Measurements from ENCODE around the gene SLC7A1. TPM values are rescaled to one million over a fixed set of nuclear protein-coding genes. Genes with fewer than 3 reads are reported as not detected.

SLC7A1 gene
- total RNA-seq, 1 experiment from 2014 or later = 84.5 TPM

GRCh38 chr13:29548722-29549121, 46.8 kb downstream of the SLC7A1 start:
- DNase-seq (ENCODE audit: low spot score) (no peak), ATAC-seq (no peak)
- H3K27ac Mint-ChIP-seq = peak overlapping the region; percentile 43; the same call in 1 of the 2 replicates
- no peaks in the 10 kb centered on the region for H3K9me3 Mint-ChIP-seq
- no peak overlapping the region for H3K4me3 Mint-ChIP-seq
- H3K36me3 Mint-ChIP-seq = peaks cover 52% of the 10 kb centered on the region
- ChIA-PET CTCF (interaction anchor here (3.8 kb wide), 1 partner anchor 40 kb away, joined by 13 read pairs; no protein-coding TSS in a partner anchor), POLR2A (no interaction called here)
- TF ChIP-seq GTF2I (CRISPR knock-in tag; conservative IDR thresholded peaks at IDR 0.05) = no peak
- no peak for TF ChIP-seq FOXJ3 (CRISPR knock-in tag; IDR thresholded peaks at IDR 0.05; ENCODE audit: borderline replicate concordance)
- no peak for TF ChIP-seq CBFB (CRISPR knock-in tag; IDR thresholded peaks at IDR 0.05; ENCODE audit: low read depth)
- no peak for TF ChIP-seq ZNF281 (CRISPR knock-in tag; IDR thresholded peaks at IDR 0.05)
- TF ChIP-seq HMGA2 (CRISPR knock-in tag; IDR thresholded peaks at IDR 0.05) = no peak
- no peak for TF ChIP-seq IRF1 (CRISPR knock-in tag; IDR thresholded peaks at IDR 0.05)
- no peak for TF ChIP-seq MXD4 (CRISPR knock-in tag; IDR thresholded peaks at IDR 0.05; ENCODE audit: borderline replicate concordance)
- TF ChIP-seq ERG (CRISPR knock-in tag; IDR thresholded peaks at IDR 0.05) = no peak
- TF ChIP-seq TCF7 (CRISPR knock-in tag; IDR thresholded peaks at IDR 0.05; ENCODE audit: low read depth) = no peak
- TF ChIP-seq TEAD4 (CRISPR knock-in tag; IDR thresholded peaks at IDR 0.05) = no peak
- TF ChIP-seq PRDM15 (CRISPR knock-in tag; IDR thresholded peaks at IDR 0.05) = no peak
- no peak for TF ChIP-seq HMGXB4 (CRISPR knock-in tag; IDR thresholded peaks at IDR 0.05)
- no peak for TF ChIP-seq ZMAT4 (CRISPR knock-in tag; IDR thresholded peaks at IDR 0.05)
- TF ChIP-seq OVOL2 (CRISPR knock-in tag; IDR thresholded peaks at IDR 0.05; ENCODE audit: borderline replicate concordance) = no peak
- peaks cover 38% of the 10 kb centered on the region for H3K4me1 Mint-ChIP-seq
- H3K27me3 Mint-ChIP-seq (ENCODE audit: low read depth) = no peaks in the 10 kb centered on the region

GRCh38 chr13:29547153-29547552, 48.3 kb downstream of the SLC7A1 start:
- ChIA-PET CTCF (interaction anchor here (3.8 kb wide), 1 partner anchor 39 kb away, joined by 13 read pairs; no protein-coding TSS in a partner anchor), POLR2A (no interaction called here)
- DNase-seq (ENCODE audit: low spot score) = no peak
- Mint-ChIP-seq H3K4me3 (no peak overlapping the region), H3K36me3 (peaks cover 41% of the 10 kb centered on the region), H3K9me3 (no peaks in the 10 kb centered on the region), H3K27ac (peak overlapping the region; percentile 77; the same call in 1 of the 2 replicates), H3K4me1 (peaks cover 41% of the 10 kb centered on the region), H3K27me3 (ENCODE audit: low read depth) (no peaks in the 10 kb centered on the region)
- no peak for ATAC-seq
- TF ChIP-seq ARID4B (CRISPR knock-in tag; IDR thresholded peaks at IDR 0.05; ENCODE audit: borderline replicate concordance) (no peak), NFE2L1 (CRISPR knock-in tag; IDR thresholded peaks at IDR 0.05) (no peak), FOXP4 (CRISPR knock-in tag; IDR thresholded peaks at IDR 0.05) (no peak)

Data from WTC11 (cell line).